Nephron (organoid): ENCODE data around the gene VPS11.
"Not testable (repeated sequence)": the region's sequence is repeated elsewhere in the genome, so short reads cannot be mapped to it uniquely, and the experiment has no call there.

Experiments
- H3K27ac Mint-ChIP-seq, 3 experiments: 2 replicates each; pipeline ENCODE4 v1.8.0; 2020; ENCODE audit warnings: mixed read lengths in 3 of 3, mild to moderate bottlenecking in 2 of 3, moderate library complexity in 1 of 3
- H3K27me3 Mint-ChIP-seq: 2 replicates; pipeline ENCODE4 v1.8.0; 2021; ENCODE audit warnings: low read depth, mild to moderate bottlenecking, moderate library complexity, mixed read lengths
- H3K36me3 Mint-ChIP-seq: 2 replicates; pipeline ENCODE4 v1.8.0; 2020; ENCODE audit warnings: low read depth, mixed read lengths
- H3K4me1 Mint-ChIP-seq: 2 replicates; pipeline ENCODE4 v1.8.0; 2020; ENCODE audit warnings: mixed read lengths
- H3K4me3 Mint-ChIP-seq, 3 experiments: 2 replicates each; pipeline ENCODE4 v1.8.0; 2020; ENCODE audit warnings: mild to moderate bottlenecking in 3 of 3, mixed read lengths in 3 of 3, moderate library complexity in 2 of 3
- H3K9me3 Mint-ChIP-seq: 2 replicates; pipeline ENCODE4 v1.8.0; 2020; ENCODE audit warnings: mixed read lengths
- TF ChIP-seq, protein P1 (sequence below), 3 experiments: fragments of 200-600 bp; sonication (generic); IDR thresholded peaks; one replicate each; pipeline ENCODE4 v1.5.0; 2021; ENCODE audit warnings: antibody characterized with exemption in 3 of 3; ENCODE audit not compliant: unreplicated experiment in 3 of 3

Gene VPS11

DNA sequence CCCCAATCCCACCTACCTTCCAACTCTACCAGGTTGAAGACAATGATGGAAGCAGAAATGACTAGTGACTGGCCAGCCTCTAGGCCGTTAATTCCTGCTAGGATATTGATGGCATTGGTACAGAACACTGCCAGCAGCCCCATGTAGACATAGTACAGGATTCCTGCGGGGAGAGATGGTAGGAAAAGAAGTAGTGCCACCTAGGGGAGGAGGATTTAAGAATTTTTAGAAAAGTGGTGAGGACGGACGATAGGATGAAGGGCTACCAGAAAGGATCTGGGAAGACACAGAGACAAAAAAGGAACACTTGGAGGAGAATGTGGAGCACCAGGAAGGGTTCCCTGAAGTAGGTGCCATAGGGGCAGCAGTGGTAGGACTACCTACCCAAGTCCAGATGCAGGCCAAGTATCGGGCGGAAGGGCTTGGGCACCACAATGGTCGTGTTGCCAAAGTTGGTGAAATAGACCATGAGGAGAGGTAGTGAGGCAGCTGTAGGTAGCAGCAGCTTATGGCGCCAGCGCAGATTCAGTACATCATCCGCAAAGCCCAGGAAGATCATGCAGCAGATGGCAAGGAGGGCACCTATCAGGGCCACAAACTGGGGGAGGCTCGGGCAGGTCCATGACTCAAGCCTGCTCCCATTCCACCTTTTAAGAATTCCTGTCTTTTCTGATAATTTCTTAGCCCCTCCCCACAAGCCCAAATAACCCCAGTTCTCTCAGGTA, 32.8 kb downstream of the VPS11 start:
- peak overlapping the region; percentile 82 to 98 (median 85) for H3K27ac Mint-ChIP-seq
- H3K4me1 Mint-ChIP-seq, result peaks cover 30% of the 10 kb centered on the region

DNA sequence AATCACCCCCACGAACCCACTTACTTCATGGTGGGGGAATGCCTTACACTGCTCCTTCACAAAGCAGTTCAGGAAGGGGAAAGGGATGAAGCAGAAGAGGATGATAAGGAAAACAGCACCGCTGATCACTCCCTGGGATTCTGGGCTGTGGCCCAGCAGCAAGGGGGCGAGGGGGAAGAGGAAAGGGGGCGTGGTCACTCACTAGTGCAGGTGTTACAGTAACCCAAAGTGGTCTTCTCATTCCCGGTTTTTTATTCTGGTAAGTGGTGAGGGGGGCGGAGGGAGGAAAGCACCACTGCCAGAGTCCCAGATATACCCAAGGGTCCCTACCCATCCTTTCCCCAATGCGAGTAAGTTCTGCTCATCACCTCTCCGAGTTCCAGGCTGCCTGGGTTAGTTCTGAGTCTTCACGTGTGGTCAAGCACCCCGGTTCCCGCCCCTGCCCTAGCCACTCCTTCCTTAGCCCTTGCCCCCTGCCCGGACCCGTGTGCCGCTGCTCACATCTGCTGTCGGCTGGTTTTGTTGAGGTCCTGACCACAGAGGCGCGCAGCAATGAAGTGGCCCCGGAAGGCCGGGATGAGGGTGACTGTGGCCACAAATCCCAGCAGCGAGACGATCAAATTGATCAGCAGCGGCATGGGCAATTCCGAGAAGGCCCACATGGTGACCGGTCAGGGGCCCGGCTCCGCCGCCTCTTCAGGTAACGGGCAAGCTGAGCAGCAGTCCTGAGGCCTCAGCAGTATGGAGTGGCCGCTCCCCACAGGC, 33.6 kb downstream of the VPS11 start:
- Mint-ChIP-seq H3K4me3 (peak overlapping the region; percentile 84 to 92 (median 91)), H3K27ac (peak overlapping the region; percentile 98 to 99 (median 98)), H3K9me3 (no peaks in the 10 kb centered on the region), H3K4me1 (peaks cover 31% of the 10 kb centered on the region), H3K36me3 (peaks cover 26% of the 10 kb centered on the region), H3K27me3 (peaks cover 3% of the 10 kb centered on the region)
- TF ChIP-seq, protein P1, sequence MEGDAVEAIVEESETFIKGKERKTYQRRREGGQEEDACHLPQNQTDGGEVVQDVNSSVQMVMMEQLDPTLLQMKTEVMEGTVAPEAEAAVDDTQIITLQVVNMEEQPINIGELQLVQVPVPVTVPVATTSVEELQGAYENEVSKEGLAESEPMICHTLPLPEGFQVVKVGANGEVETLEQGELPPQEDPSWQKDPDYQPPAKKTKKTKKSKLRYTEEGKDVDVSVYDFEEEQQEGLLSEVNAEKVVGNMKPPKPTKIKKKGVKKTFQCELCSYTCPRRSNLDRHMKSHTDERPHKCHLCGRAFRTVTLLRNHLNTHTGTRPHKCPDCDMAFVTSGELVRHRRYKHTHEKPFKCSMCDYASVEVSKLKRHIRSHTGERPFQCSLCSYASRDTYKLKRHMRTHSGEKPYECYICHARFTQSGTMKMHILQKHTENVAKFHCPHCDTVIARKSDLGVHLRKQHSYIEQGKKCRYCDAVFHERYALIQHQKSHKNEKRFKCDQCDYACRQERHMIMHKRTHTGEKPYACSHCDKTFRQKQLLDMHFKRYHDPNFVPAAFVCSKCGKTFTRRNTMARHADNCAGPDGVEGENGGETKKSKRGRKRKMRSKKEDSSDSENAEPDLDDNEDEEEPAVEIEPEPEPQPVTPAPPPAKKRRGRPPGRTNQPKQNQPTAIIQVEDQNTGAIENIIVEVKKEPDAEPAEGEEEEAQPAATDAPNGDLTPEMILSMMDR (IDR thresholded peaks at IDR 0.05; ENCODE audit: unreplicated experiment in 3 of 3), result no peak

More for the DNA sequence above, 32.8 kb downstream of the VPS11 start:
- TF ChIP-seq, protein P1 (IDR thresholded peaks at IDR 0.05; ENCODE audit: unreplicated experiment in 3 of 3), result peak in 2 of 3 experiments; percentile 23 to 41
- H3K36me3 Mint-ChIP-seq, result peaks cover 26% of the 10 kb centered on the region
- peak overlapping the region; percentile 84 to 92 (median 91) for H3K4me3 Mint-ChIP-seq
- peaks cover 3% of the 10 kb centered on the region for H3K27me3 Mint-ChIP-seq
- no peaks in the 10 kb centered on the region for H3K9me3 Mint-ChIP-seq

DNA sequence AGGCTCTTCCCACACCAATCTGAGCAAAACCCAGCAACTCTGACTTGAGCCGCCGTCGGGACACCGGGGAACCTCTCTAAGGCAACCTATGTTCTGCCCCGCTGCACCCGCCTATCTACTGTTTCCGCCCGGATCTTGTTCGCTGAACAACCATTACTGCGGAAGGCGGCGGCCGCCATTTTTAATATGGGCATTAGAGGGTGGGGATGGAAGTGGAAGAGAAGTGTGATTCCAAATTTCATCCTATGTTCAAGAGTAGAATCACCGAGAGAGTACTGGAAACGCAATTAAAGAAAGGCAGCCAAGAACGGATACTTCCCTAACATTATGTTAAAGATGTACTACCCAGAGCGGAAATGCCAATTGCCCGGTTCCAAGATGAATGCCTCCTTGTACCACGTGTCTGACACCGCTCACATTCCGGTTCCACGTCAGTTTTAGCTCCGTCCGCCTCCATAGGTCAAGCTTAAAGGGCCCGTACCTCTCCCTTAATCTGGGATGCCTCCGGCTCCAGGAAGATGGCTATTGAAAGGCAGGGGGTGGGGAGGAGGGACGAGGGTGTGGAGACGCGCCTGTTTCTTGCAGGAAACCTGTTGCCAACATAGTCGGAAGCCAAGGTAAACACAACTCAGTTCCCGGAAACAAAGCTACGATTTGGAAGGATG, 34.3 kb downstream of the VPS11 start, which contains the start of gene DPAGT1:
Gene DPAGT1, minus strand, starts transcription at position 95 of the 665 bp plus-strand sequence. CDS start 198 bp downstream, outside the sequence.
- peaks cover 21% of the 10 kb centered on the region for H3K36me3 Mint-ChIP-seq
- H3K9me3 Mint-ChIP-seq, result no peaks in the 10 kb centered on the region
- TF ChIP-seq, protein P1 (IDR thresholded peaks at IDR 0.05; ENCODE audit: unreplicated experiment in 3 of 3), result no peak
- H3K4me1 Mint-ChIP-seq, result peaks cover 38% of the 10 kb centered on the region
- H3K27ac Mint-ChIP-seq, result peak within 1 kb of the TSS; percentile 98 to 99 (median 98)
- peak within 1 kb of the TSS; percentile 84 to 92 (median 91) for H3K4me3 Mint-ChIP-seq
- H3K27me3 Mint-ChIP-seq, result peaks cover 3% of the 10 kb centered on the region

DNA sequence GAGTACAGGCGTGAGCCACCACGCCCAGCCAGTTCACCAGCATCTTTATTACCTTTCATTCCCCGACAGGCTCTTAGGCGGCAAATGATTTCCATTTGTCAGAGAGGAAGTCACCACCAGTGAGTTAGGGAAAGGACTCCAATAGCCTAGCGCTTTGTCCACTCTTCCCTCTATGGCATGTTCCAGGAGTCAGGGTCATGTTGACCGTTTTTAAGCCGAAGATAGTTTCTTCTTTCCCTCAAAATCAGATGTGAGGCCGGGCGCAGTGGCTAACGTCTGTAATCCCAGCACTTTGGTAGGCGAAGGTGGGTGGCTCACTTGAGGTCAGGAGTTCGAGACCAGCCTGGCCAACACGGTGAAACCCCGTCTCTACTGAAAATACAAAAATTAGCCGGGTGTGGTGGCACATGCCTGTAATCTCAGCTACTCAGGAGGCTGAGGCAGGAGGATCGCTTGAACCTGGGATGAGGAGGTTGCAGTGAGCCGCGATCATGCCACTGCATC, 35.6 kb downstream of the VPS11 start:
- not testable (repeated sequence) for H3K9me3 Mint-ChIP-seq, H3K36me3 Mint-ChIP-seq, H3K27me3 Mint-ChIP-seq
- Mint-ChIP-seq H3K4me3 (peak overlapping the region; percentile 52 to 84 (median 64)), H3K4me1 (peaks cover 43% of the 10 kb centered on the region), H3K27ac (peak overlapping the region; percentile 95 to 98 (median 98))

DNA sequence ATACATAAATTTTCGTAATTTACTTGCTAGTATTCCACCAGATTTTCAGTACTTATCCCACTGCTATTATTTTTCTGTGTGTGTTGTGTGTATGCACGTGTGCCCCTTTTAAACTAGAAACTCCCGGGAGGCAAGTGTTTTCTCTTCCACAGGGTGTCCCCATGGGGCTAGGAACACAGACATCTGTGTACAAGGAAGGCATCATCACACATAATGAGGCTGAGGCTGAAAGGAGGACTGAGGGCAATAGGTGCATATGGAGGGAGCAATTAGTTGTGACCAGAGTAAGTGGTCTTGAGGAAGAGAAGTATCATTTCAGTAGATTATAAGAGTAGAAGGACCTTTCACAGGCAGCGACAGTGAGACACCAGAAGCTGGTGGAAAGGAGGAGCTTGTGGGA, 36.2 kb downstream of the VPS11 start:
- Mint-ChIP-seq H3K27ac (peak overlapping the region; percentile 95 to 98 (median 98)), H3K4me1 (peaks cover 48% of the 10 kb centered on the region), H3K36me3 (peaks cover 3% of the 10 kb centered on the region), H3K9me3 (no peaks in the 10 kb centered on the region), H3K4me3 (peak overlapping the region; percentile 56 to 86 (median 76)), H3K27me3 (no peaks in the 10 kb centered on the region)
- TF ChIP-seq, protein P1 (IDR thresholded peaks at IDR 0.05; ENCODE audit: unreplicated experiment in 3 of 3), result no peak
